Right hindlimb (tissue), 1 donor: ENCODE measurements around the gene FUT6.
A peak's percentile ranks its signal among the peaks of the same experiment; 100 is the strongest.

Experiments used
- DNase-seq: peaks from one replicate; pipeline ENCODE4 v3.0.0-alpha.2; 2018

The FUT6 gene

GRCh38 chr19:5827891-5828660 lies 11.4 kb downstream of the FUT6 start:
- DNase-seq: peak; percentile 97

- DNase-seq: peak; percentile 40
These were observed 12.1 kb downstream of the FUT6 start for GRCh38 chr19:5827342-5827890.

DNA sequence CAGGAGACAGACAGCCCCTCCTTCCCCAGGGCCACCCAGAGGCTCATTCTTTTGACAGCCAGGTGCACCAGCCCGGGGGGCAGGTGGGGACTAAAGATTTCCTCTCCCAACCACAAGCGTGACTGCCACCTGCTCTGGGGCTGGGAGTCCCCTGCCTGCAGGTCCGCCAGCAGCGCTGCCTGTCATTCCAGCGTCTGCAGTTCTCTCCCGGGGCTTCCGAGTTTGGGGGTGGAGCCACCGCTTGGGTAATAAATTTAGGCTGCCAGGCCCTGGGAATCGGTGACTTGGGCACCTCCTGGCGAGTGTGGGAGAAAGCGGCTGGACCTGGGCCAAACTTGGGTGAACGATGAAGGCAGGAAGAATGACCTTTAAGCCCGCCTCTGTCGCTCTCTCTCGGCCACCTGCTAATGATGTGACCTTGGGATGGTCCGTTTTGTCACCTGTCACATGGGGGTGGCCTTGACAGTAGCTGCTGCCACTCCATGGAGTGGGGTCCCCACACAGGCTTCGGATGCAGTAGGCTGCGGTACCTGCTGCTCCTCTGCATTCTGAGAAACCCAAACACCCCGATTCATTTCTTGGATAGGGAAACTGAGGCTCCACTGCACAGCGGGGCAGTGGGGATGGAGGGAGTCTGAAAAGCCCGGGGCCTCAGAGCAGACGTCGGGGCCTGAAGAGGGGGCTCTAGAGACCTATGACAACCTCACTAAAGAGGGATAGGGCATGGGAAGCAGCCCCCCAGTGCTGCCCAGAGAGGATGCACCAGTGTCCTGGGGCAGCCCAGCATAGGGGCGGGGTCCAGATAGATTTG lies 12.8 kb downstream of the FUT6 start:
- DNase-seq: peak; percentile 57

GRCh38 chr19:5825178-5825577 lies 14.3 kb downstream of the FUT6 start:
- DNase-seq: no peak

DNA sequence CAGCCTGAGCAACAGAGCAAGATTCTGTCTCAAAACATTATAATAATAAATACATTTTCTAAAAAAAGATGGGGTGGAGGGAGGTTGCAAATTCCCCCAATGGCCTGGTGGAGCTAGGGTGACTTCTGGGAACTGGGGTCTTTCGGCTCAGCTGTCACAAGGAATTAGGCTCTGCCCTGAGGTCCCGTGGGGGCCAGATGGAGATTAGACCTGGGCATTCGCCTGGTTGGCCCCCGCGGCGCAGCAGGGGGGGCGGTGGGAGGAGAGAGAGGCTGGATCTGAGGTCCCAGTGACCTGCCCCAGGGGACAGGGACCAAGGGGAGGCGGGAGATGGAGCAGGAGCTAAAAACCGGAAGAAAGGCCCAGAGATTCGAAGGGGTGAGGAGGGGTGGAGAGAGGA lies 14.8 kb downstream of the FUT6 start:
- DNase-seq: no peak

DNA sequence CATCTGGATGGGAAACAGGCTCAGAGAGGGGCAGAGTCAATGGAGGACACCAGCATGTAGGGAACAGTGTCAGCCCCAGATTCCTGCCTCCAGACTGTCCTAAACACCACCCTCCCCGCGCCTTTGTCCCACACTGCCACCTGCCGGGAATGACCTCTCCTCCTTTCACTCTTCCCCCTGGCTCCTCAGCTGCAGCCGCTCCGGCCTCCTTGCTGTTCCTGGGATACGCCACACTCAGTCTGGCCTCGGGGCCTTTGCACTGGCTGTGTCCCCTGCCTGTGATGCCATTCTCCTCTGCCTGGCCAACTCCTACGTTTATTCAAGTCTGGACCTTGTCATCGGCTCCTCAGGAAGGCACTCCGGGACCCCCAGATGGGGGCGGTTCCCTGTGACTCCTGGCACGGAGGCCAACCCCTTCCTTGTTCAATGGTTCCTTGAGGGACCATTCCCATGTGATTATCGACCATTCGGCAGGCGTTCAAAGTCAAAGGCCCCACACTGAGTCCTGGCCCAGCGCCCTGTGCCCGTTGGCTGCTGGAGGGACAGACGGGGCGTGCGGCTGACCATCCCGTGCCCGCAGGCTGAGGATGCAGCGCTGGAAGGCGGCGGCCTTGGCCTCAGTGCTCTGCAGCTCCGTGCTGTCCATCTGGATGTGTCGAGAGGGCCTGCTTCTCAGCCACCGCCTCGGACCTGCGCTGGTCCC lies 15.8 kb downstream of the FUT6 start:
- no peak for DNase-seq

DNA sequence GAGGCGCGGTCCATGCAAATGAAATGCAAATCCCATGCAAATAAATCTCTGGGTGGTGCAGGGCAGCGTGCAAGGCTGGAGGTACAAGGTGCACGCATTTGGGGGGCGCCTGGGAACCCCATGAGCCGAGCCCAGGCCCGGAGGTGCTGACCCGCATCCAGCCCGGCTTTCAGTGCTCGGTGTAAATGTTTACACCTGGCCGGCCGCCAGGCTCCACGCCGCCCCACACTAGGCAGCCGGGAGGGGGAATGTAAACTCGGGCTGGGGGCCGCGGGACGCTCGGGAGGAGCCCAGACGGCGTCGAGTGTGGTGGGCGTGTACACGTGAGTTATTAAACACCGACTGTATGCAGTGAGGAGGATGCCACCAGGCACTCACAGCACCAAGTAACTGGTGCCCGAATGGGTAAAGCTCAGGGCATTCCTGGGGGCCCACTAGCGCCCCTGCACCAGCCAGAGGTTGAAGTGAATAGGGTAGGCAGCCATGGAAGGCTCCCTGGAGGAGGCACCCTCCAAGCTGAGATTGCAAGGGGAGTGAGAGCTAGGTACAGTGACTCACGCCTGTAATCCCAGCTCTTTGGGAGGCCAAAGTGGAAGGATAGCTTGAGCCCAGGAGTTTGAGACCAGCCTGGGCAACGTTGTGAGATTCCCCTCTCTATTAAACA lies 17.2 kb downstream of the FUT6 start:
- no peak for DNase-seq

- no peak for DNase-seq
These were observed 17.9 kb downstream of the FUT6 start for GRCh38 chr19:5821521-5822180.

DNA sequence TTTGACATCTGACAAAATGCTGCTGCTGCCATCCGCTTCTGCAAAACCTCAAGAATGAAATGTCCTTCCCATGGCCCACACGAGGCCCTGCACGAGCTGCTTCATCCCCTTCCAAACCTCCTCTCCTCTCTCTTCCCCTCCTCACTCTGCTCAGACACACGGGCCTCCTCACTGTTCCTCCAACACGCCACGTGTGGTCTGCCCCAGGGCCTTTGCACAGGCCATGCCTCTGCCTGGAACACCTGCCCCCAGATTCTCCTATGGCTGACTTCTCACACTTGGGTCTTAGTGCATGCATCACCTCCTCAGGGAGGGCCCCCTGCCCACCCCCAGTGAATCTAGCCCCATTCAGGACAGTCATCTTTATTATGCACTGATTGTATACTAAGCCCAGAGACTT lies 18.7 kb downstream of the FUT6 start:
- DNase-seq: no peak

DNA sequence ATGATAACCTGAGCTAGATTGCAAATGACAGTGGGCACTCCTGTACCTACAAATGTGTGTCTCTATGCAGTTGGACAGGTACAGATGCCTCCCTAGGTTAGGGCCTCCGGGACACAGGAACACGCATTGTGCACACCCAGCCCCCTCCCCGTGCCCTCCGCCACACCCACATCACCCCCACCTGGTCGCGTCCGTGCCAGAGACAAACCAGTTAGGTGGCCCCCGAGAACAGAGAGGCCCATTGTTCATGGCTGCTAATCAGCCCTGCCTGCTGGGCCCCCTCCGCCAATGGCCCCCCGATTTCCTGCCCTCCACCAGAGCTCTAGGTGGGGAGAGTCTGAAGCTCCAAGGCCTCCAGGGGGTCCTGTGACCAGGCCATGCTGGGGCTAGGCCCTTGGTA lies 20.9 kb downstream of the FUT6 start:
- peak; percentile 14 for DNase-seq

- no peak for DNase-seq
These were observed 22.3 kb downstream of the FUT6 start for GRCh38 chr19:5817218-5817617.

- no peak for DNase-seq
These were observed 24.7 kb downstream of the FUT6 start for GRCh38 chr19:5814852-5815246.

DNA sequence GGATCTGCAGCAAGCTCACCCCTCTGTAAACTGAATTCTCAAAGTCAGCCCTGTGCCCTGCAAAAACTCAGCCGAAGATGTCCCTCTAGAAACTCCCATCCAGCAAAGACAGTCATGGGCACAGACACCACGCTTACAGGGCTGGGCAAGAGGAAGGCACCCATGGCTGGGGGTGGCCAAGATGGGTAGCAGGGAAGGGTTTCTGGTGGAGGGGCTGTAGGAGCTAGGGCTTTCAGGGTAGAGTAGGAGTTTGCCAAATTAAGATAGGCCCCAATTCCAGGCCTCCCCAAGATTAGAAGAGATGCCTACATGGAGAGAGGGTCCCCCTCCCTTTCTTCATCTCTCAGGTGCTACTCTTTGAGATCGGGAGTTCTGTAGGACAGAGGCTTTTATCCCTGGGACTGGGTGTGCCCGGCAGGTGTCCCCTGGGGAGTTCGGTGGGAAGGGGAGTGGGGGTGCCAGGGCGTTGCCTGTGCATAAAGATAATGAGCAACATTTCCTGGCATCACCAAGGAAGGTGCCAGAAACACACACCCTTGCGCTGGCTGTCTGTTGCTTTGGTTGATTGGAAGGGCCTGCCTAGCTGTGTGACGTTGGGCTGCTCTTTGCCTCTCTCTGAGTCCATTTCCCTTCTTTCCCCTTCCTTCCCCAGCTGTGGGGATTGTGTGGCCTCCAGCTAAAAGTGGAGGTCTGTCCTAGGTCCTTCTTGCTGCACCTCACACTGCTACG lies 25.2 kb downstream of the FUT6 start:
- DNase-seq: no peak

GRCh38 chr19:5811117-5811516 lies 28.4 kb downstream of the FUT6 start:
- DNase-seq: no peak

DNA sequence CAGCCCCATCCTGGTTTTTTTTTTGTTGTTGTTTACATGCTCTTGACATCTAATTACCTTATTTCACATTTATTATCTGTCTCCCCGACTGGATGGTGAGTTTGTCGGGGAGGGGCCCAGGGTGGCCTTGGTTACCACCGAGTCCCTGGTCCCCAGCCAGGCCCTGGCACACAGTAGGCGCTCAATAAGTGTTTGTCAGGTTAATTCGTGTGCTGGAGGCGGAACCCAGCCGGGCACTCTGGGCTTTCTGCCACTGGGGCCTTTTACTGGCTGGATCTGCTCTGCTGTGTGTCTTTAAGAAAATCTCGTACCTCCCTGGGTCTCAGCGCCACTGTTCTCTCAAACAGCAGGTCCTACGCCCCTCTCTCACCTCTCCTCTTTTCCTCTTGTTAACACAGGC lies 30.0 kb downstream of the FUT6 start:
- DNase-seq: peak; percentile 11

DNA sequence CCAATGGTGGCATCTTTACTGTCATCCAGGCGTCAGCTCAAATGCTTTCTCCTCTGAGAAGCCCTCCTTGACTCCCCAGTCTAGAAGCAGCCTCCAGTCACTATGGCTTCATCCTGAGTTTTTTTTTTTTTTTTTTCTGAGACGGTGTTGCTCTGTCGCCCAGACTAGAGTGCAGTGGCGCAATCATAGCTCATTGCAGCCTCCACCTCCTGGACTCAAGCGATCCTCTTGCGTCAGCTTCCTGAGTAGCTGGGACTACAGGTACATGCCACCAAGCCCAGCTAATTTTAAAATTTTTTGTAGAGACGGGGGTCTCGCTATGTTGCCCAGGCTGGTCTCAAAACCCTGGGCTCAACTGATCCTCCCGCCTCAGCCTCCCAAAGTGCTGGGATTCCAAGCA lies 30.4 kb downstream of the FUT6 start:
- no peak for DNase-seq

GRCh38 chr19:5808120-5808816 lies 31.2 kb downstream of the FUT6 start:
- DNase-seq: peak; percentile 15

DNA sequence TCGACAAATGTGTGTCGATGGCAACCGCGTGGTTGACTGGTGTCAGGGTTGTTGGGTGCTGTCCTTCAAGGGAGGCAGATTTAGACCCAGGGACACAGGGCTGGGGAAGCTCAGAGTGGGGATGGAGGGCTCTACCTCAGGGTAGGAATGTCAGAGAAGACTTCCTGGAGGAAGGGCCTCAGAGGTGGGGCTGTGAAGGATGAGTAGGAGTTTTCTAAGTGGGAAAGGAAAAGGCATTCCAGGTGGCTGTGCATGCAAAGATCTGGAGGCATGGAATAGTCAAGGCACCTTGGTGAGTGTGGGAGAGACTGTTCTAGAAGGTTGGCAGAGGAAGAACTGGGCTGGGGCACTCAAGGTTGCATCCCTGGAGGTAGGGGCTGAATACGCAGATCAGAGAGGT lies 32.6 kb downstream of the FUT6 start:
- DNase-seq: peak; percentile 12

GRCh38 chr19:5806133-5806489 lies 33.4 kb downstream of the FUT6 start:
- peak; percentile 14 for DNase-seq

- peak; percentile 65 for DNase-seq
These were observed 33.9 kb downstream of the FUT6 start for GRCh38 chr19:5805462-5806132.
